ENCODE results near the gene GLRA3. TPM values are rescaled to one million over a fixed set of nuclear protein-coding genes. Genes with fewer than 3 reads are reported as not detected.

GLRA3 gene
- total RNA-seq, 1 donor from 2014 or later = not detected

- H3K4me3 ChIP-seq (ENCODE audit: low read depth, low read length) = no peak overlapping the region
- DNase-seq (ENCODE audit: low read depth) = no peak
- TF ChIP-seq CTCF (conservative IDR thresholded peaks at IDR 0.05; ENCODE audit: low read depth, low read length) = no peak
Measured at GRCh38 chr4:174596513-174596912, 232.5 kb downstream of the GLRA3 start.

GRCh38 chr4:174595141-174595929 is 233.7 kb downstream of the GLRA3 start:
- DNase-seq (ENCODE audit: low read depth) = no peak
- no peak overlapping the region for H3K4me3 ChIP-seq (ENCODE audit: low read depth, low read length)

GRCh38 chr4:174593701-174594100 is 235.3 kb downstream of the GLRA3 start:
- no peak for DNase-seq (ENCODE audit: low read depth)
- no peak for TF ChIP-seq CTCF (conservative IDR thresholded peaks at IDR 0.05; ENCODE audit: low read depth, low read length)
- no peak overlapping the region for H3K4me3 ChIP-seq (ENCODE audit: low read depth, low read length)

More at GRCh38 chr4:174595141-174595929, 233.7 kb downstream of the GLRA3 start:
- TF ChIP-seq CTCF (conservative IDR thresholded peaks at IDR 0.05; ENCODE audit: low read depth, low read length) = no peak

- H3K4me3 ChIP-seq (ENCODE audit: low read depth, low read length) = no peak overlapping the region
- TF ChIP-seq CTCF (conservative IDR thresholded peaks at IDR 0.05; ENCODE audit: low read depth, low read length) = no peak
- DNase-seq (ENCODE audit: low read depth) = peak; percentile 31
Measured at GRCh38 chr4:174592985-174593335, 236.1 kb downstream of the GLRA3 start.

GRCh38 chr4:174592256-174592984 is 236.6 kb downstream of the GLRA3 start:
- no peak for DNase-seq (ENCODE audit: low read depth)
- H3K4me3 ChIP-seq (ENCODE audit: low read depth, low read length) = no peak overlapping the region
- no peak for TF ChIP-seq CTCF (conservative IDR thresholded peaks at IDR 0.05; ENCODE audit: low read depth, low read length)

GRCh38 chr4:174591243-174592021 is 237.6 kb downstream of the GLRA3 start:
- DNase-seq (ENCODE audit: low read depth) = no peak
- no peak overlapping the region for H3K4me3 ChIP-seq (ENCODE audit: low read depth, low read length)
- no peak for TF ChIP-seq CTCF (conservative IDR thresholded peaks at IDR 0.05; ENCODE audit: low read depth, low read length)

Data from epithelial cell of proximal tubule (primary cell).